D721Med (cell line): Measurements from ENCODE around the gene KRT86.

Experiments used
- DNase-seq: peaks from one replicate; pipeline ENCODE4 v3.0.0; 2011; ENCODE audit warnings: low spot score; ENCODE audit not compliant: insufficient read length
- FAIRE-seq: peaks from 2 replicates; lab custom pipeline; 2011; peaks lifted over from hg19 to GRCh38; lab: Jason Lieb, UNC
- TF ChIP-seq, protein P1 (sequence below): IDR thresholded peaks from 2 replicates; pipeline ENCODE4 v1.5.1; 2012; ENCODE audit warnings: mild to moderate bottlenecking, control low read depth; ENCODE audit not compliant: insufficient read depth; ENCODE audit errors: missing control alignments

The KRT86 gene

DNA sequence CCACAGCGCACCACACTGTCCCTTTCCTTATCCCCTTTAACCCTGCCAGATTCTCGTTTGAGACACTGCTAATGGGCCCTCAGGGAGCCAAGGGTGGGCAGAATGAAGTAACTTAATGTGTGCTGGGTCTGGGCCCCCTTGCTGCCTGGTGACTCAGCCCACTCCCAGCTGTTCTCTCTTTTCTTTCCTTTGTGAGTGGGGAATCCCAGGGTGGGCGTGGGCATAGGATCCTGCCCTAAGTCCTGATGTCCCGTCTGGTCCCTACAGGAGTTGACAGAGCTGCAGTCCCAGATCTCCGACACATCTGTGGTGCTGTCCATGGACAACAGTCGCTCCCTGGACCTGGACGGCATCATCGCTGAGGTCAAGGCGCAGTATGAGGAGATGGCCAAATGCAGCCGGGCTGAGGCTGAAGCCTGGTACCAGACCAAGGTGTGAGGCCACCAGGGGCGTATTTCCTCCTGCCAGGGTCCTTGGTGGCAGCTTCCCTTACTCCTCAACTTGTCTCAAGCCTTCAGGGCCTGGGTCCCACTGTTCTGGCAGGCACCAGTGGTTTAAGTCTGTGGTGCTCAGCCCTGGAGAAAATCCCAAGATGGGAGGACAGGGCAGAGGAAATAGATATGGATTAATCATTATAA is 33.1 kb upstream of the KRT86 start:
- FAIRE-seq (no peak), DNase-seq (no peak)
- TF ChIP-seq, protein P1, sequence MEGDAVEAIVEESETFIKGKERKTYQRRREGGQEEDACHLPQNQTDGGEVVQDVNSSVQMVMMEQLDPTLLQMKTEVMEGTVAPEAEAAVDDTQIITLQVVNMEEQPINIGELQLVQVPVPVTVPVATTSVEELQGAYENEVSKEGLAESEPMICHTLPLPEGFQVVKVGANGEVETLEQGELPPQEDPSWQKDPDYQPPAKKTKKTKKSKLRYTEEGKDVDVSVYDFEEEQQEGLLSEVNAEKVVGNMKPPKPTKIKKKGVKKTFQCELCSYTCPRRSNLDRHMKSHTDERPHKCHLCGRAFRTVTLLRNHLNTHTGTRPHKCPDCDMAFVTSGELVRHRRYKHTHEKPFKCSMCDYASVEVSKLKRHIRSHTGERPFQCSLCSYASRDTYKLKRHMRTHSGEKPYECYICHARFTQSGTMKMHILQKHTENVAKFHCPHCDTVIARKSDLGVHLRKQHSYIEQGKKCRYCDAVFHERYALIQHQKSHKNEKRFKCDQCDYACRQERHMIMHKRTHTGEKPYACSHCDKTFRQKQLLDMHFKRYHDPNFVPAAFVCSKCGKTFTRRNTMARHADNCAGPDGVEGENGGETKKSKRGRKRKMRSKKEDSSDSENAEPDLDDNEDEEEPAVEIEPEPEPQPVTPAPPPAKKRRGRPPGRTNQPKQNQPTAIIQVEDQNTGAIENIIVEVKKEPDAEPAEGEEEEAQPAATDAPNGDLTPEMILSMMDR, result no peak

DNA sequence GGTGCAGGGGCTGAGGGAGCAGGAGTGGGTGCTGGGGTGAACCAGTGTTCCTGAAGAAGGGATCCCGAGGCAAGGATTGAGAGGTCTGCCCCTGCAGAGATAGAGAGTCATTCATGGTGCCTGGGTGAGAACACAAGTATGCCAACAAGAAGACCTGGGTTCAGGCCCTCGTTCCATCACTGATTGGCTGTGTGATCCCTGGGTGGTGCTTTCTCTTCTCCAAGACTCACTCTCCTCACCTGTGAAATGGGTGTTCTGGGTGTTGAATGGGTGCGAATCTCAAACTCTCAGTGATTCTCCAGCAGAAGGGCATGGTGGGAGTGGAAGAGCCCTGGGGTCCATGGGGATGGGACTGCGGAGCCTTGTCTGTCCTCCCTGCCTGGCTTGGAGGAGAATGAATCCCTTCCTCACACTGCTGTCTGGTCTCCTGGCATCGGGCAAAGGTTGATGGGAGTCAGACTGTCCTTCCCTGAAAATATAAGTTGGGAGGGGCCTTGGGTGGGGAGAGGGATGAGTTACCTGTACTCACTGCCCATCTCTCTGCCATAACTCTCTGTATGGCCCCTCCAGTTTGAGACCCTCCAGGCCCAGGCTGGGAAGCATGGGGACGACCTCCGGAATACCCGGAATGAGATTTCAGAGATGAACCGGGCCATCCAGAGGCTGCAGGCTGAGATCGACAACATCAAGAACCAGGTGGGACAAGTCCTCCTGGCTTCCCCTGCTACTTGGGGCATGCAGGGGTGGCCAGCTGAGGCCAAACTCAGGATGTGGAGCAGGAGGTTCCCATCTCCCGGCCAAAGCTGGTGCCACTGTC is 31.8 kb upstream of the KRT86 start:
- FAIRE-seq, result no peak
- TF ChIP-seq, protein P1, result no peak
- no peak for DNase-seq

DNA sequence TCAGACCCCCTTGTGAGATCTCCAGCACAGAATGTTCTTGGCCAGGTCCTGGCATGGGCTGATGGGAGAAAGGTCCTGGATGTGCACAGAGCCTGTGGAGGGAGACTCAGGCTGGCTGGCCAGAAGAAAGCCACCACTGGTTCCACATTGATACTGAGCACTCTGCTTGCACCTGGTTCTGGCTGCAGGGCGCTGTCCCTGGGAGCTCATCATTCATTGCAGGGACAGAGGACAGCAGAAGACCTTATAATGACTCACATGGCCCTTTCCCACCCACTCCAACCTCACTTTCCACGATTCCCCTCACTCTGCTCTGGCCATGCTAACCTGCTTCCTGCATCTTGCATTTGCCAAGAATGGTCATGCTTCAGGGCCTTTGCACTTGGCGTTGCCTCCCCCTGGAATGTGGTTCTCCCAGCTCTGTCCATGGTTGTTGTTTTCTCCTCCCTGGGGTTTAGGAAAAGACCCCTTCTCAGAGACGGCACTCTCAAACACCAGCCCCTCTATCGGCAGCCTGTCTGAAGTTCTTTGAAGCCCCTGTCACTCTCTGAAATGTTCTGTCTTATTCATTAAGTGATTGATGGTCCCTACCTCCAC is 31.1 kb upstream of the KRT86 start:
- no peak for DNase-seq
- FAIRE-seq, result no peak
- TF ChIP-seq, protein P1, result no peak

DNA sequence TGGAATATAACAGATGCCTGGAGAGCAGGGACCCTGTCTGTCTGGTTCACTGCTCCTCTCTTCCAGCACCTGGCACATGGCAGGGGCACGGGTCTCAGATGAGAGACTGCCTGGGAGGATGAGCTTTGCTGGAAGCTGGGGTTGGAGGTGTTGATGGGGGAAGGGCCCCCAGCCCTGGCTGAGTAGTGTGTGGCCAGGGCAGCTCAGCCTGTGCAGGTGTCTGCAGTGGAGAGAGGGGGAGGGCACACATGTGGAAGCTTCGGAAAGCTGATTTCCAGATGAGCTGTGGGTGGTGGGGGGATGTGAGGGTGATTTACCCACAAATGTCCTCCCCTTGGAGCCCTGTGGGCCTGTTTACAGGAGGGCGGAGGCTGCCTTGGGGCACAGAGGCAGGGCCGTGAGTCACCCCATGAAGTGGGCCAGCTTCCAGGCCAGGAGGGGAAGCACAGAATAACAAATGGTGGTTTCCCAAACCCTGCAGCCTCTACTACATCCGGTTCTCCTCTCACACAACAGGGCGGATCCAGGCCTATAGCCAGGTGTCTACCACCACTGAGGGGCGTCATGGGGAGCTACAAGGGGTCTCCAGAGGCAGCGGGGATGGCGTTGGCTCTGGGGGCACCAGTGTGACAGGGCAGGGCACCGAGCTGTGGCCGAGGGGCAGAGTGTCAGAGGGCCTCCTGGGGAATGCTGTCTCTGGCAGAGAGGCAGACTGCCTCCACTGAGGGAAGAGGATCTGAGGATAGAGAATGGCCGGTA is 30.4 kb upstream of the KRT86 start:
- FAIRE-seq, result no peak
- TF ChIP-seq, protein P1, result no peak
- no peak for DNase-seq

DNA sequence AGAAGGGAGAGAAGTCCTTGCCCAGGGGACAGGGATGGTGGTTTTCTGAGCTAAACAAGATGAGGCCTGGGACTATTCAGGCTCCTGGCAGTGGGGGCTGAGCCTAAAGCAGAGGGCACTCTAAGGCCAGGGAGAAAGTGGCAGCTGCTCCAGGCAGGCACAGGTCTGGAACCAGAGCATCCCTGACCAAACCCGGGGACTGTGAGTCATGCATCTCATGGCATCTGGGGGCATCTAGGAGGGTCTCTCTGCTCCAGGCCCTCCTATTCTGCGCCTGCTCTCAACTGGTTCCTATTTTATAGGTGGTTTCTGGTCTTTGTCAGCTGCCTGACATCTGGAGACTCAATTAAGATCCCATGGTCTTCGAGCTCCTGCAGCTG is 29.8 kb upstream of the KRT86 start:
- TF ChIP-seq, protein P1, result no peak
- DNase-seq, result no peak
- FAIRE-seq, result no peak

DNA sequence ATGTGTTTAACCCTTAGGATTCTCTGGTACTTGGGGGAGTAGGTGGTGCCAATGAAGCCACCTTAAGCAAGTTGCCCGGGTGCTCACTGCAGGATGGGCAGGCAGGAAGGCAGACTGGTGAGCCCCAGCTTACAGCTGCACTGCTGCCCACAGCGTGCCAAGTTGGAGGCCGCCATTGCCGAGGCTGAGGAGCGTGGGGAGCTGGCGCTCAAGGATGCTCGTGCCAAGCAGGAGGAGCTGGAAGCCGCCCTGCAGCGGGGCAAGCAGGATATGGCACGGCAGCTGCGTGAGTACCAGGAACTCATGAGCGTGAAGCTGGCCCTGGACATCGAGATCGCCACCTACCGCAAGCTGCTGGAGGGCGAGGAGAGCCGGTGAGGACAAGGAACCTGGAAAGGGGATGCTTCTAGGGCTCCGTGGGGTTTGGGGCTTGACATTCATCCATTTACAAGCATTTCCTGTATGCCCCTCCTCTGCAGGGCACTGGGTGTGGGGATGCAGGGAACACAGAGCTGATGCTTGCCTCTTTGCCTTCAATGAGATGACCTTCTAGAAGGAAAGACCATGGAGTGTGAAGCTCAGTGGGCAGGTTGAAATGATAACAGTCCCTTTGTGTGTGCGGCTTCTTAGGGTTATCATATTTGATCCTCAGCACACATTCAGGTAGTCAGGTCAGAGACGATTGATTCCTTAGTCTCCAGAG is 29.0 kb upstream of the KRT86 start:
- TF ChIP-seq, protein P1, result no peak
- no peak for FAIRE-seq

More for the DNA sequence above, 29.0 kb upstream of the KRT86 start:
- no peak for DNase-seq
